PC-9 (cell line): ENCODE measurements around the gene ZBTB21. TPM values are rescaled to one million over a fixed set of nuclear protein-coding genes. Genes with fewer than 3 reads are reported as not detected.
"Not testable (repeated sequence)": the region's sequence is repeated elsewhere in the genome, so short reads cannot be mapped to it uniquely, and the experiment has no call there.

Experiments
- BruUV-seq: library from RNA; stranded (reverse); fragments of 400-500 nt; replicated peaks from 2 replicates; lab custom pipeline; 2021; lab: Mats Ljungman, UMichigan
- CTCF ChIA-PET: fragments of 300-600 bp; sonication (Branson Sonifier 250); formaldehyde crosslinking; loops from one replicate; lab custom pipeline; 2022; ENCODE audit warnings: antibody characterized with exemption; lab: Charles Lee
- POLR2A ChIA-PET: fragments of 300-600 bp; sonication (Branson Sonifier 250); formaldehyde crosslinking; loops from one replicate; lab custom pipeline; 2022; ENCODE audit warnings: antibody characterized with exemption; ENCODE audit not compliant: unreplicated experiment; lab: Charles Lee
- DNase-seq, 2 experiments: peaks; one replicate each; pipeline versions ENCODE4 v3.0.0 to v3.0.0-alpha.2; 2015 to 2022; ENCODE audit warnings: mixed read lengths in 1 of 2
- H2AFZ ChIP-seq: fragments of 200-600 bp; sonication (generic); 2 replicates; pipeline ENCODE4 v1.8.1; 2017; ENCODE audit warnings: antibody characterized with exemption
- H3F3A ChIP-seq: fragments of 200-600 bp; sonication (generic); 2 replicates; pipeline ENCODE4 v1.8.1; 2017; ENCODE audit warnings: antibody characterized with exemption, mild to moderate bottlenecking, low read depth; ENCODE audit not compliant: insufficient read depth
- H3K27ac ChIP-seq: fragments of 200-600 bp; sonication (generic); 2 replicates; pipeline ENCODE4 v1.6.1; 2016; ENCODE audit warnings: mixed run types
- H3K27me3 ChIP-seq: fragments of 200-600 bp; sonication (generic); 2 replicates; pipeline ENCODE4 v1.6.1; 2016; ENCODE audit warnings: low read depth, mixed run types; ENCODE audit not compliant: insufficient read depth
- H3K36me3 ChIP-seq: fragments of 200-600 bp; sonication (generic); 2 replicates; pipeline ENCODE4 v1.6.1; 2016; ENCODE audit warnings: low read depth, mixed run types
- H3K4me1 ChIP-seq: fragments of 200-600 bp; sonication (generic); replicated peaks from 2 replicates; pipeline ENCODE4 v1.6.1; 2016; ENCODE audit warnings: mixed run types; ENCODE audit not compliant: insufficient read depth
- H3K4me2 ChIP-seq: fragments of 200-600 bp; sonication (generic); 2 replicates; pipeline ENCODE4 v1.6.1; 2017; ENCODE audit warnings: mixed run types
- H3K4me3 ChIP-seq: fragments of 200-600 bp; sonication (generic); 2 replicates; pipeline ENCODE4 v1.6.1; 2016; ENCODE audit warnings: mixed run types
- H3K79me2 ChIP-seq: fragments of 200-600 bp; sonication (generic); 2 replicates; pipeline ENCODE4 v1.6.1; 2017; ENCODE audit warnings: low read depth, mixed run types
- H3K9me2 ChIP-seq: fragments of 200-600 bp; sonication (generic); 2 replicates; pipeline ENCODE4 v1.8.1; 2017; ENCODE audit warnings: mild to moderate bottlenecking; ENCODE audit not compliant: insufficient read depth
- H3K9me3 ChIP-seq: fragments of 200-600 bp; sonication (generic); 2 replicates; pipeline ENCODE4 v1.8.1; 2016; ENCODE audit warnings: low read depth; ENCODE audit not compliant: insufficient read depth
- H4K20me1 ChIP-seq: fragments of 200-600 bp; sonication (generic); 2 replicates; pipeline ENCODE4 v1.8.1; 2017; ENCODE audit not compliant: insufficient read depth
- CTCF ChIP-seq: fragments of 200-600 bp; sonication (generic); conservative IDR thresholded peaks from 2 replicates; pipeline ENCODE4 v1.6.1; 2017; ENCODE audit warnings: mixed run types, antibody characterized with exemption, mild to moderate bottlenecking, moderate library complexity
- EZH2 ChIP-seq: fragments of 200-600 bp; sonication (generic); IDR thresholded peaks from 2 replicates; pipeline ENCODE4 v1.8.0; 2017; ENCODE audit warnings: antibody characterized with exemption, low read depth
- intact Hi-C: fragments of 100-400 bp; cut with micrococcal nuclease; formaldehyde crosslinking; loops from one replicate; pipeline ENCODE4 v1.10.0; 2022; ENCODE audit not compliant: unreplicated experiment
- total RNA-seq: library from RNA; stranded (reverse); gene quantifications from 2 replicates; pipeline ENCODE4 v1.2.3, GENCODE V29; 2021

The ZBTB21 gene
- total RNA-seq, 1 experiment from 2014 or later = 13.5 TPM

- no peak overlapping the region for H2AFZ ChIP-seq
Measured at GRCh38 chr21:41961753-41962152, 48.4 kb downstream of the ZBTB21 start.

GRCh38 chr21:41961282-41961701, 48.9 kb downstream of the ZBTB21 start:
- no peak for DNase-seq
- CTCF ChIA-PET = no interaction called here

More at GRCh38 chr21:41961753-41962152, 48.4 kb downstream of the ZBTB21 start:
- peaks cover 39% of the 10 kb centered on the region for H3K4me1 ChIP-seq
- peaks cover 22% of the 10 kb centered on the region for H3F3A ChIP-seq
- no peak overlapping the region for H3K4me3 ChIP-seq
- intact Hi-C loops = no loop called here
- no peaks in the 10 kb centered on the region for H3K27me3 ChIP-seq
- no TSS peak for BruUV-seq
- H3K27ac ChIP-seq = no peak overlapping the region
- no peaks in the 10 kb centered on the region for H4K20me1 ChIP-seq
- CTCF ChIA-PET = no interaction called here
- no peaks in the 10 kb centered on the region for H3K9me2 ChIP-seq
- no peaks in the 10 kb centered on the region for H3K79me2 ChIP-seq
- POLR2A ChIA-PET = no interaction called here
- TF ChIP-seq EZH2 (no peak), CTCF (no peak)
- H3K9me3 ChIP-seq = no peaks in the 10 kb centered on the region
- DNase-seq = no peak
- no peaks in the 10 kb centered on the region for H3K36me3 ChIP-seq
- H3K4me2 ChIP-seq = no peak overlapping the region

GRCh38 chr21:41960386-41960785, 49.8 kb downstream of the ZBTB21 start:
- ChIA-PET CTCF (no interaction called here), POLR2A (no interaction called here)
- Histone ChIP-seq H3K4me3 (no peak overlapping the region), H3K9me3 (no peaks in the 10 kb centered on the region), H2AFZ (no peak overlapping the region), H3K4me1 (peaks cover 45% of the 10 kb centered on the region), H3K27me3 (no peaks in the 10 kb centered on the region), H3K79me2 (no peaks in the 10 kb centered on the region), H3K27ac (no peak overlapping the region), H4K20me1 (no peaks in the 10 kb centered on the region), H3K9me2 (no peaks in the 10 kb centered on the region), H3K4me2 (no peak overlapping the region), H3K36me3 (no peaks in the 10 kb centered on the region), H3F3A (peaks cover 33% of the 10 kb centered on the region)
- TF ChIP-seq CTCF = no peak
- TF ChIP-seq EZH2 = no peak
- no peak for DNase-seq
- BruUV-seq = no TSS peak
- intact Hi-C loops = no loop called here

More at GRCh38 chr21:41961282-41961701, 48.9 kb downstream of the ZBTB21 start:
- no peaks in the 10 kb centered on the region for H3K36me3 ChIP-seq
- no peaks in the 10 kb centered on the region for H3K9me3 ChIP-seq
- BruUV-seq = no TSS peak
- no peak overlapping the region for H2AFZ ChIP-seq
- intact Hi-C loops = no loop called here
- H3K9me2 ChIP-seq = no peaks in the 10 kb centered on the region
- H3K27me3 ChIP-seq = no peaks in the 10 kb centered on the region
- TF ChIP-seq EZH2 (no peak), CTCF (no peak)
- H4K20me1 ChIP-seq = no peaks in the 10 kb centered on the region
- H3F3A ChIP-seq = peaks cover 25% of the 10 kb centered on the region
- no peak overlapping the region for H3K4me3 ChIP-seq
- no peak overlapping the region for H3K4me2 ChIP-seq
- no peak overlapping the region for H3K27ac ChIP-seq
- H3K4me1 ChIP-seq = peaks cover 42% of the 10 kb centered on the region
- no peaks in the 10 kb centered on the region for H3K79me2 ChIP-seq
- POLR2A ChIA-PET = no interaction called here

GRCh38 chr21:41959697-41960096, 50.5 kb downstream of the ZBTB21 start:
- POLR2A ChIA-PET, H3K4me3 ChIP-seq, H3K4me2 ChIP-seq, DNase-seq, H3K36me3 ChIP-seq, H3K9me2 ChIP-seq, H3K79me2 ChIP-seq, CTCF ChIA-PET, H3K27me3 ChIP-seq, H4K20me1 ChIP-seq, BruUV-seq, H3K9me3 ChIP-seq, H2AFZ ChIP-seq: not testable (repeated sequence)
- intact Hi-C loops = loop anchor here (2.0 to 5.0 kb wide), 5 partner anchors 43 to 347 kb away; no protein-coding TSS in a partner anchor
- H3K27ac ChIP-seq = 0 out of 2 replicates have a peak overlapping the region, but pooled peaks have one; percentile 86
- peaks cover 38% of the 10 kb centered on the region for H3F3A ChIP-seq
- peaks cover 52% of the 10 kb centered on the region for H3K4me1 ChIP-seq
